Muscle of back (tissue), 11 donors: ENCODE data around the gene CFAP58. TPM values are rescaled to one million over a fixed set of nuclear protein-coding genes. Genes with fewer than 3 reads are reported as not detected.
"Not testable (repeated sequence)": the region's sequence is repeated elsewhere in the genome, so short reads cannot be mapped to it uniquely, and the experiment has no call there.

ENCODE experiments used
- DNase-seq, 3 donors: peaks; one replicate each; pipeline versions ENCODE4 v3.0.0 to v3.0.0-alpha.2; 2013
- polyA plus RNA-seq, 10 donors: library from polyadenylated mRNA; unstranded; fragments of 120-200 nt; gene quantifications; one replicate each; pipeline ENCODE4 v1.2.1, GENCODE V29; 2013; ENCODE audit not compliant: insufficient read length in 10 of 10

The CFAP58 gene
- polyA plus RNA-seq, 10 donors = 0.24 to 0.72 (median 0.35) TPM

DNA sequence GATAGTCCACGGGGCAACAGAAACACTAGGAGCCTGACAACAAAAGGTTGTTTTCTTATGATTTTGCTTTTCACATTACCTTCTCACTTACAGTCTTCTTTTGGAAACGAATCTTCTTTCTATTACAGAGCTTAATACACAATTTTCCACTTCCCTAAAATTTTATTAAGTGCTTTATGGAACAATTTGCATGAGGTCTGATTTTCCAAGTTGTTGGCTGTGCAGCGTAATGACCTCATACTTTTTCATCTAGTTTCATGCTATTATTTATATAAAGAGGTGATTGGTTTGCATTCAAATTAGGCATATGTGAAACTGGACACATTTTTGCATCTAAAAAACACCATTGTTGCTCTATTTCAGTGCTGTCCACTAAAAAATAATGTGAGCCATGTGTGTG is 76.7 kb downstream of the CFAP58 start:
- DNase-seq = peak in 2 of 3 donors; percentile 26 to 30

DNA sequence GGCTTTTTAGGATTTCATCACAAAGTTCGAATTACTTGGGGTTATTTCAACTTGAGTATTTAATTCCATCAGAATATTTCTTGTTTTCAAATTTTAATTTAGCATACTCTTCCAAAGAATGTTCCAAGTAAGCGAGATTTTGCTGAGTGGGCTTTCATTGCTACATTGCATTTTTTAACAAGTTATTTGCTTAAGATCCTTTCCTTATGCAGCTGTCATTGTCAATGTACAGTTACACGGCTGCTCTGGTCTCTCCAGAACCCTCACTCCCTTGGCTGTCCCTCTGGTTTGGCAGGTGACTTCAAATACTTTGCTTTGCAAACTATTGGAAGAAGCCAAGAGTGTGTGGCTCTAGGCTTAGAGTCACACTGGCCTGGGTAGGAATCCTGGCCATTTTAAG is 80.0 kb downstream of the CFAP58 start:
- DNase-seq = peak in 1 of 3 donors; percentile 29

DNA sequence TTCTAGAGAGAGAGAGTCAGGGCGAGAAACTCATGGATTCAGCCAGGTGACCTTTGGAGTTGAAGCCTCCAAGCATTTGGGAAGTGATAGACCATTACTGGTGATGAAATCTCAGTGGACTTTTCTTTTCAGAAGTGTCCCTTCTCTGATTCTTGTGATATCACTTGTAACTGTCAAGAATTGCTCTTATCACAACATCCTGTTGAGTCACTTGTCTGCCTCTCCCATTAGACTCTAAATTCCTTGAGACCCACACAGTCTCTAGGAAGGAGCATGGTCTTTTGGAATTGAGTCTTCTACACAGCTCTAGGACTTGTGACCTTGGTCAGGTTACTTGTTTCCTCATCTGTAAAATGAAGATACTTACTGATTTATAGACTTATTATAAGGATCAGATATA is 81.0 kb downstream of the CFAP58 start:
- no peak for DNase-seq

GRCh38 chr10:104435822-104436221 is 82.2 kb downstream of the CFAP58 start:
- DNase-seq = peak in 1 of 3 donors; percentile 34

DNA sequence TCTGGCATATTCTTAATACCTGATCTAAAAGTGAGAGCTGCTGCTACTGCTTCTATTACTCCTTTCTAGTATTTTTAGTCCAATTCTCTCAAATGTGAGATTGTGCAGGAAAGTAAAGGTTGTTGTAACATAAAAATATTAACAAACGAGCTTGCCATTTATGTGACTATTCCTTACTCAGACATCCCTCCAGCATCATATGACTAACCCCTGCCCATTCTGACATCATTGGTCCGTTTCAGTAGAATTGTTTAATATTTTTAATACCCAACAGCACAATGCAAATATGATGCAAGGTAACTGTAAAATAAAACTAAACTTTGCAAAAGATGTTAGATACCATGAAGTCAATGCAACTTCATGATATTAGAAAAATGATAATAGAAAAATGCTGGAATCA is 83.6 kb downstream of the CFAP58 start:
- DNase-seq = no peak

- no peak for DNase-seq
These were observed 86.6 kb downstream of the CFAP58 start for GRCh38 chr10:104440221-104440620.

DNA sequence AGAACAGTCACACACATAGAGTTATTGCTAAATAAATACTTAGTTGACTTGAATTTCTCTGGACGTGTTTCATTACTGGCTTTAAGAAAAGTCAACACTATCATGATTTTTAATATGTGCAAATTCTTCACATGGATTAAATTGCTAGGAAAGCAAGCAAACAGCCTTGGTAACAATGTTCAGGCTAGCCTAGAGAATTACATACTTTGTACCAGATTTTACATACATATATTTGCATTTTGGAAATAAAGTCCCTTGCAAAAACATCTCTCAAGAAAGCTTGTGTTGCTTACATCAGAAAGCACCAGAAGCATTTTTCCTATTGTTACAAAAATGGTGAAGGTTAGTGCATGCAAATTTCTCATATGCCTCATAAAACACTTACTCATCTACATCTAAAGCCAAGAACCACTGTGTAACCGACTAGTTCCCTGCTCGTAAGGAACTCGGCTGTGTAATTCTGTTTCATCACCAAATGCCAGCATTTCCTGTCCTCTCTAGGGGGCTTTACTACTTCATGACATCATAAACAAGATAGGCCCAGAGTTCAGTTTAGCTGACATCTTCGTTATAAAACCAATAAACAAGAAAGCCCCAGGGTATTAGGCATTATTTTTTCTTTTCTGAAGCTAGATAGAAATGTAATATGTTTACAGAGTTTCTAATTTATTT is 87.8 kb downstream of the CFAP58 start:
- peak in 2 of 3 donors; percentile 59 to 87 for DNase-seq

- peak in 1 of 3 donors; percentile 81 for DNase-seq
These were observed 91.7 kb downstream of the CFAP58 start for GRCh38 chr10:104445359-104445758.

DNA sequence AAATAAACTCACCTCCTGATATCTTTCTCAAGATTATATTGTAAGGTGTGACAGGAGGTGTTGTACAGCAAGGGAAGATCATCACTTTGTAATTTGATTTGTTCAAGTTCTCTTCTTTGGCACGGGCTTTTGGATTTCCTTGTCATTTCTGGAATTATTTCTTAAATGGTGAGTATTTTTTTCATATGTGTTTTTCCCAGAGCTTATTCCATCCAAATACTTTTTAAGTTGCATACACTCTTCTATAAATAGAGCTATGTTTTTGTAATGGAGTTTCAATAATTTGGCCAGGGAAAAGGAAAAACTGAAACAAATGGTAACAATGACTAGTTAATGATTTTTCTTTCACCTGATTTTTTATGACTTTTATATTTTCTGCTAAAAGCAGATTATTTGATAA is 92.5 kb downstream of the CFAP58 start:
- DNase-seq = peak in 1 of 3 donors; percentile 22

DNA sequence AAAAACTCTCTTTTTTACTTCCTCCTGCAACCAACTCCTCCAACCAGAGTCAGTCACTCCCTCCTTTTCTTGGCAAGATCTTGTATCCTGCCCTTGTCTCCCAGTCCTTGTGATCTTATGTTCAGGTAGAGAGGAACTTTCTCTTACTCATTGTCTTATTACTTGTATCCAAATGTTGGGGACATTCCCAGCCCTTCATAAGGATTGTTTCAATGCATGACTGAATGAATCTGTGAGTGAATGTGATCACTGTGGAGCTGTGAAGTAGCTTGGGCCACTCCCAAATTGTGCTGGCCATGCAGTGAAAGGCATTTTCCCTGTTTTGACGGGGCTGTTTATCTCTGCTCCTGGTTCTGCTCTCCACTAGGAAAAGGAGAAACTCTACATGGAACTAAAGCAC is 93.7 kb downstream of the CFAP58 start:
- DNase-seq = peak in 1 of 3 donors; percentile 23

DNA sequence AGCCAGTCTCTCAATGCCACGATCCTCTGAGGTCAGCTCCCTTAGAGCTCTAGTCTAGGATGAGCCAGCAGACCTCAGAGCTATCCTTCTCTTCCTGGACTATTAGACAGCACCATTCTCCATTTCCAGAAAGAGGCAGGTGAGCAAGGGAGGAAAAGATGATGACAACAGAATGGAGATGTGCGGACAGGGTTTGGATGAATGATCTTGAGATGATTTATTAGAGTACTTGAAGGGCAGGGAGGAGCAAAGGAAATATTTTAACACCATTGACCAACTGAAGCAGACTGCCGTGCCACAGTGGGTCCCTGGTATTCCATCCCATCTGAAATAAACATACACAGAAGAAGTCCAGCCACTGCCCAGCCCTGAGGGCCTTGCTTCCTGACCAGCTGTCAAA is 94.3 kb downstream of the CFAP58 start:
- DNase-seq = no peak

- DNase-seq = no peak
These were observed 95.8 kb downstream of the CFAP58 start for GRCh38 chr10:104449391-104449790.

- no peak for DNase-seq
These were observed 96.9 kb downstream of the CFAP58 start for GRCh38 chr10:104450490-104450889.

GRCh38 chr10:104450954-104451353 is 97.3 kb downstream of the CFAP58 start:
- no peak for DNase-seq

DNA sequence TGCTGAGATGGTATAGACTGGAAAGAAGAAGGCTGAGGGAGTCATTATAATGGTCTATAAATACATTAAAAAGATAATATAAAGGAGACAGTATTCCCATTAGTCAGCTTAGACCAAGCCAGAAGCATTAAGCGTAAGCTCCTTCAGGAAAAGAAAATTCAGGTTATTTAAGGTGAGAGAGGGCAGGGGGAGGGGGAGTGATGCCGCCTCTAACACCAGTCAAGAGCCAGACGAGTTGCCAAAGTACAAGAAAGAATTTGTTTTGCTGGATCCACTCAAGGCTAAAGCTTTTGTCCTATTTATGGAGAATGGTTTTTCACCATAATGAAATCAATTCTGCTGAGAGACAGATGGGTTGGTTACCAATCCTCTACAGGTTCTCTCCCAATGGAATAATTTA is 99.3 kb downstream of the CFAP58 start:
- DNase-seq = no peak

- DNase-seq = no peak
These were observed 103.3 kb downstream of the CFAP58 start for GRCh38 chr10:104456802-104457542.

- DNase-seq = no peak
These were observed 103.9 kb downstream of the CFAP58 start for GRCh38 chr10:104457543-104457828.

DNA sequence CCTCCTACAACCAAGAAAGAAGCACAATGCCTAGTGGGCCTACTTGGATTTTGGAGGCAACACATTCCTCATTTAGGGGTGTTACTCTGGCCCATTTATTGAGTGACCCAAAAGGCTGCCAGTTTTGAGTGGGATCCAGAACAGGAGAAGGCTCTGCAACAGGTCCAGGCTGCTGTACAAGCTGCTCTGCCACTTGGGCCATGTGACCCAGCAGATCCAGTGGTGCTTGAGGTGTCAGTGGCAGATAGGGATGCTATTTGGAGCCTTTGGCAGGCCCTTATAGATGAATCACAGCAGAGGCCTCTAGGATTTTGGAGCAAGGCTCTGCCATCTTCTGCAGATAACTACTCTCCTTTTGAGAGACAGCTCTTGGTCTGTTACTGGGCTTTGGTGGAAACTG is 111.9 kb downstream of the CFAP58 start:
- DNase-seq = not testable (repeated sequence)

DNA sequence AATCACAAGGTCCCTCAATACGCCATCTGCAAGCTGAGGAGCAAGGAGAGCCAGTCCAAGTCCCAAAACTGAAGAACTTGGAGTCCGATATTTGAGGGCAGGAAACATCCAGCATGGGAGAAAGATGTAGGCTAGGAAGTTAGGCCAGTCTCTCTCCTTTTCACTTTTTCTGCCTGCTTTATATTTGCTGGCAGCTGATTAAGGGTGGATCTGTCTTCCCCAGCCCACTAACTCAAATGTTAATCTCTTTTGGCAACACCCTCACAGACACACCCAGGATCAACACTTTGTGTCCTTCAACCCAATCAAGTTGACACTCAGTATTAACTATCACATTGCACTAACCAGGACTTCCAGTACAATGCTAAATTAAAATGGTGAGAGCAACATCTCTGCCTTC is 115.2 kb downstream of the CFAP58 start:
- DNase-seq = not testable (repeated sequence)

DNA sequence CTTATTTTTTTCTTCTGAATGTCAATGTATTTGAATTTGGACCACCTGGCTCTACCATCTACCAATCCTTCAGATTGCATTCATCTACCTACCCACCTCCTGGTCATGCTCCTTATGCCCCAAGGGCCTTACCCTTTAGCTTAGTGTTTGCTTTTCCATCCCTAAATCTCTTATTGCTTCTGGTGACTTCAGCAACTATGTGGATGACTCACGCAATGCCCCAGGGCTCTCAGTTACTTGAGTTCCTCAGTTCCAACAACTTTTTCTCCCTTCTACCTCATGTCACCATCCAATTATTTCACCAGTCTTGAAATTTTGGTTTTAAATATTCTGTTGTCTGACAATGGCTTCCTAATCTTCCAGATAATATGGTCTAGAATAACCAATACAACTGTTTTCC is 118.9 kb downstream of the CFAP58 start:
- DNase-seq = no peak

- DNase-seq = no peak
These were observed 119.5 kb downstream of the CFAP58 start for GRCh38 chr10:104472957-104473745.

DNA sequence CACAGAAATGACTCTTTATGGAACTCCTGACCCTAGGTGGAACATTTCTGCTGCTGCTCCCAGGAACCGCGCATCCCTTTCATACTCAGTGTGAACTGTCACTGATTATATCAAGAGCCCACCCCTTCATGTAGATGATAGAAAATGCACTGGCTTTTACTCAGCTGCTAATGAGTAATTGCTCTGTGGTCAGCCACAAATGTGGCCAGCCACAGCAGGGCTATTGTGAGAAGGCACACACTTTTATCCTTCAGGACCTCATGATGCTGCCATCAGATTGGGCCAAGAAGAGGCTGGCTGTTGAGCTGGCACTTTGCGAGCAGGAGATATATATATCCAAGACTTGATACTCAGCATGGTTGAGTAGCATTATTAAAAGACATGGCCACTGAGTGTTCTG is 124.7 kb downstream of the CFAP58 start:
- no peak for DNase-seq
